H1 (cell line): Measurements from ENCODE around the gene GTPBP10. TPM values are rescaled to one million over a fixed set of nuclear protein-coding genes. Genes with fewer than 3 reads are reported as not detected.

Source experiments
- CBX5 ChIP-seq: fragments of 300-800, 300-1000 bp; sonication (generic); IDR thresholded peaks from 2 replicates; pipeline ENCODE4 v1.7.1; 2016; ENCODE audit warnings: antibody characterized with exemption, low read length, low read depth
- EGR1 ChIP-seq: IDR thresholded peaks from 2 replicates; pipeline ENCODE4 v1.6.1; 2011; ENCODE audit warnings: low read depth, low read length, borderline replicate concordance
- EP300 ChIP-seq, 2 experiments: IDR thresholded peaks; 1 replicate in 1 of 2; 2 replicates in 1 of 2; pipeline ENCODE4 v1.6.1; 2011 to 2012; ENCODE audit warnings: low read depth in 2 of 2, low read length in 2 of 2, mild to moderate bottlenecking in 2 of 2, borderline replicate concordance in 1 of 2, inconsistent platforms in 1 of 2, moderate library complexity in 1 of 2
- SIN3A ChIP-seq, 2 experiments: IDR thresholded peaks in 1 of 2; conservative IDR thresholded peaks in 1 of 2; 2 replicates each; pipeline ENCODE4 v1.6.1; 2011 to 2012; ENCODE audit warnings: low read length in 2 of 2, improper control_type of control experiment in 1 of 2, low read depth in 1 of 2, mild to moderate bottlenecking in 1 of 2
- SP1 ChIP-seq: IDR thresholded peaks from 2 replicates; pipeline ENCODE4 v1.6.1; 2011; ENCODE audit warnings: low read depth, low read length
- TCF12 ChIP-seq: IDR thresholded peaks from 2 replicates; pipeline ENCODE4 v1.6.1; 2011; ENCODE audit warnings: low read depth, mild to moderate bottlenecking, low read length
- YY1 ChIP-seq: IDR thresholded peaks from 2 replicates; pipeline ENCODE4 v1.6.1; 2011; ENCODE audit warnings: low read depth, mild to moderate bottlenecking, low read length
- ZNF274 ChIP-seq: IDR thresholded peaks from 2 replicates; pipeline ENCODE4 v1.7.0; 2012; ENCODE audit warnings: low read length, borderline replicate concordance; ENCODE audit errors: extremely low read depth
- polyA plus RNA-seq, 7 experiments: library from polyadenylated mRNA; depleted of rRNA in 3 of 7; stranded (reverse) in 5 of 7; unstranded in 2 of 7; fragments of >200 nt in 5 of 7; fragments of 200-250 nt in 2 of 7; gene quantifications; 1 replicate in 5 of 7; 2 replicates in 1 of 7; 4 replicates in 1 of 7; pipeline versions ENCODE4 v1.2.1 to v1.2.3, GENCODE V29; 2011 to 2013; ENCODE audit warnings: missing spikeins in 2 of 7, mixed read lengths in 2 of 7
- total RNA-seq: library from RNA; stranded (reverse); fragmentation: NEBNext Ultra II Directional; extraction: Animal tissue kit (Norgen Biotek cat#: 25700); gene quantifications from 2 replicates; pipeline ENCODE4 v1.2.1, GENCODE V29; 2021
- TF ChIP-seq, protein P1 (sequence below): fragments of 300-600 bp; sonication (generic); IDR thresholded peaks from 2 replicates; pipeline ENCODE4 v1.7.1; 2012; ENCODE audit warnings: low read length, moderate library complexity, mild to moderate bottlenecking, inconsistent platforms; ENCODE audit not compliant: insufficient replicate concordance

GTPBP10 gene
- total and polyA plus RNA-seq, 2 of the 8 experiments (the other 6 are each of a cell fraction or from before 2014, with no cell fraction given): 4.4 to 21.2 TPM

DNA sequence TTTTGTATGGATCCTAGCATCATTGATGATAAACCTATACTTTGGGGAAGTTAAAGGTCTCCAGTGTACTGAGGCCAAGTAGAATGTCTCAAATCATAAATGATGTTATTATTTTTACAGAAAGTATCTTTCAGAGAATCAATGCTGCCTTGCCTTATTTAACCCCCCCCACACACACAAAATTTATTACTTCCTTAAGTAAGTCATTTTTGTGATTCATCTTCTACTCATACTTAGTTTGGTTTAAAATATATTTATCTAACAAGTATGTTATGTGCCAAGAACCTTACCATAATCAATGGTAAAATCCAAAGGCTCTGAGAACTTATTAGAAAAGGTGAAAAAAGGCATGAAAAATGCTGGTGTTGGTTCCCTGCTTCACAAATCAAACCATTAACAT, 37.9 kb downstream of the GTPBP10 start (continued):
- TF ChIP-seq, protein P1, sequence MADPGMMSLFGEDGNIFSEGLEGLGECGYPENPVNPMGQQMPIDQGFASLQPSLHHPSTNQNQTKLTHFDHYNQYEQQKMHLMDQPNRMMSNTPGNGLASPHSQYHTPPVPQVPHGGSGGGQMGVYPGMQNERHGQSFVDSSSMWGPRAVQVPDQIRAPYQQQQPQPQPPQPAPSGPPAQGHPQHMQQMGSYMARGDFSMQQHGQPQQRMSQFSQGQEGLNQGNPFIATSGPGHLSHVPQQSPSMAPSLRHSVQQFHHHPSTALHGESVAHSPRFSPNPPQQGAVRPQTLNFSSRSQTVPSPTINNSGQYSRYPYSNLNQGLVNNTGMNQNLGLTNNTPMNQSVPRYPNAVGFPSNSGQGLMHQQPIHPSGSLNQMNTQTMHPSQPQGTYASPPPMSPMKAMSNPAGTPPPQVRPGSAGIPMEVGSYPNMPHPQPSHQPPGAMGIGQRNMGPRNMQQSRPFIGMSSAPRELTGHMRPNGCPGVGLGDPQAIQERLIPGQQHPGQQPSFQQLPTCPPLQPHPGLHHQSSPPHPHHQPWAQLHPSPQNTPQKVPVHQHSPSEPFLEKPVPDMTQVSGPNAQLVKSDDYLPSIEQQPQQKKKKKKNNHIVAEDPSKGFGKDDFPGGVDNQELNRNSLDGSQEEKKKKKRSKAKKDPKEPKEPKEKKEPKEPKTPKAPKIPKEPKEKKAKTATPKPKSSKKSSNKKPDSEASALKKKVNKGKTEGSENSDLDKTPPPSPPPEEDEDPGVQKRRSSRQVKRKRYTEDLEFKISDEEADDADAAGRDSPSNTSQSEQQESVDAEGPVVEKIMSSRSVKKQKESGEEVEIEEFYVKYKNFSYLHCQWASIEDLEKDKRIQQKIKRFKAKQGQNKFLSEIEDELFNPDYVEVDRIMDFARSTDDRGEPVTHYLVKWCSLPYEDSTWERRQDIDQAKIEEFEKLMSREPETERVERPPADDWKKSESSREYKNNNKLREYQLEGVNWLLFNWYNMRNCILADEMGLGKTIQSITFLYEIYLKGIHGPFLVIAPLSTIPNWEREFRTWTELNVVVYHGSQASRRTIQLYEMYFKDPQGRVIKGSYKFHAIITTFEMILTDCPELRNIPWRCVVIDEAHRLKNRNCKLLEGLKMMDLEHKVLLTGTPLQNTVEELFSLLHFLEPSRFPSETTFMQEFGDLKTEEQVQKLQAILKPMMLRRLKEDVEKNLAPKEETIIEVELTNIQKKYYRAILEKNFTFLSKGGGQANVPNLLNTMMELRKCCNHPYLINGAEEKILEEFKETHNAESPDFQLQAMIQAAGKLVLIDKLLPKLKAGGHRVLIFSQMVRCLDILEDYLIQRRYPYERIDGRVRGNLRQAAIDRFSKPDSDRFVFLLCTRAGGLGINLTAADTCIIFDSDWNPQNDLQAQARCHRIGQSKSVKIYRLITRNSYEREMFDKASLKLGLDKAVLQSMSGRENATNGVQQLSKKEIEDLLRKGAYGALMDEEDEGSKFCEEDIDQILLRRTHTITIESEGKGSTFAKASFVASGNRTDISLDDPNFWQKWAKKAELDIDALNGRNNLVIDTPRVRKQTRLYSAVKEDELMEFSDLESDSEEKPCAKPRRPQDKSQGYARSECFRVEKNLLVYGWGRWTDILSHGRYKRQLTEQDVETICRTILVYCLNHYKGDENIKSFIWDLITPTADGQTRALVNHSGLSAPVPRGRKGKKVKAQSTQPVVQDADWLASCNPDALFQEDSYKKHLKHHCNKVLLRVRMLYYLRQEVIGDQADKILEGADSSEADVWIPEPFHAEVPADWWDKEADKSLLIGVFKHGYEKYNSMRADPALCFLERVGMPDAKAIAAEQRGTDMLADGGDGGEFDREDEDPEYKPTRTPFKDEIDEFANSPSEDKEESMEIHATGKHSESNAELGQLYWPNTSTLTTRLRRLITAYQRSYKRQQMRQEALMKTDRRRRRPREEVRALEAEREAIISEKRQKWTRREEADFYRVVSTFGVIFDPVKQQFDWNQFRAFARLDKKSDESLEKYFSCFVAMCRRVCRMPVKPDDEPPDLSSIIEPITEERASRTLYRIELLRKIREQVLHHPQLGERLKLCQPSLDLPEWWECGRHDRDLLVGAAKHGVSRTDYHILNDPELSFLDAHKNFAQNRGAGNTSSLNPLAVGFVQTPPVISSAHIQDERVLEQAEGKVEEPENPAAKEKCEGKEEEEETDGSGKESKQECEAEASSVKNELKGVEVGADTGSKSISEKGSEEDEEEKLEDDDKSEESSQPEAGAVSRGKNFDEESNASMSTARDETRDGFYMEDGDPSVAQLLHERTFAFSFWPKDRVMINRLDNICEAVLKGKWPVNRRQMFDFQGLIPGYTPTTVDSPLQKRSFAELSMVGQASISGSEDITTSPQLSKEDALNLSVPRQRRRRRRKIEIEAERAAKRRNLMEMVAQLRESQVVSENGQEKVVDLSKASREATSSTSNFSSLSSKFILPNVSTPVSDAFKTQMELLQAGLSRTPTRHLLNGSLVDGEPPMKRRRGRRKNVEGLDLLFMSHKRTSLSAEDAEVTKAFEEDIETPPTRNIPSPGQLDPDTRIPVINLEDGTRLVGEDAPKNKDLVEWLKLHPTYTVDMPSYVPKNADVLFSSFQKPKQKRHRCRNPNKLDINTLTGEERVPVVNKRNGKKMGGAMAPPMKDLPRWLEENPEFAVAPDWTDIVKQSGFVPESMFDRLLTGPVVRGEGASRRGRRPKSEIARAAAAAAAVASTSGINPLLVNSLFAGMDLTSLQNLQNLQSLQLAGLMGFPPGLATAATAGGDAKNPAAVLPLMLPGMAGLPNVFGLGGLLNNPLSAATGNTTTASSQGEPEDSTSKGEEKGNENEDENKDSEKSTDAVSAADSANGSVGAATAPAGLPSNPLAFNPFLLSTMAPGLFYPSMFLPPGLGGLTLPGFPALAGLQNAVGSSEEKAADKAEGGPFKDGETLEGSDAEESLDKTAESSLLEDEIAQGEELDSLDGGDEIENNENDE: no peak
- TF ChIP-seq EGR1 (no peak), EP300 (IDR thresholded peaks at IDR 0.05; ENCODE audit: borderline replicate concordance in 1 of 2, low read depth in 2 of 2, low read length in 2 of 2) (no peak), ZNF274 (no peak), SIN3A (conservative IDR thresholded peaks at IDR 0.05 in 1 of 2, IDR thresholded peaks at IDR 0.05 in 1 of 2; ENCODE audit: low read depth in 1 of 2, low read length in 2 of 2) (no peak), TCF12 (no peak), CBX5 (no peak), YY1 (no peak), SP1 (no peak)
- TF ChIP-seq, all 59 proteins: peak for 0
